HG03354 (cell line): ENCODE results near the gene ROBO1.

ENCODE experiments used
- ATAC-seq: cut with Tn5 transposase; IDR thresholded peaks from one replicate; pipeline ENCODE4 v1.9.1; 2021; ENCODE audit warnings: mild to moderate bottlenecking; ENCODE audit not compliant: unreplicated experiment, poor library complexity, severe bottlenecking

The ROBO1 gene

GRCh38 chr3:78610462-78611125 is 1157.2 kb downstream of the ROBO1 start:
- no peak for ATAC-seq

GRCh38 chr3:78606756-78607155 is 1161.0 kb downstream of the ROBO1 start:
- no peak for ATAC-seq

- no peak for ATAC-seq
Observed at GRCh38 chr3:78605178-78605577, 1162.6 kb downstream of the ROBO1 start.

- no peak for ATAC-seq
Observed at GRCh38 chr3:78604341-78604740, 1163.5 kb downstream of the ROBO1 start.

GRCh38 chr3:78601249-78601648 is 1166.5 kb downstream of the ROBO1 start:
- ATAC-seq: no peak

- ATAC-seq: no peak
Observed at GRCh38 chr3:78589778-78590177, 1178.0 kb downstream of the ROBO1 start.

GRCh38 chr3:78588906-78589621 is 1178.7 kb downstream of the ROBO1 start:
- no peak for ATAC-seq

- ATAC-seq: no peak
Observed at GRCh38 chr3:78580681-78581080, 1187.1 kb downstream of the ROBO1 start.

GRCh38 chr3:78571486-78571885 is 1196.3 kb downstream of the ROBO1 start:
- ATAC-seq: no peak

- no peak for ATAC-seq
Observed at GRCh38 chr3:78570496-78570895, 1197.3 kb downstream of the ROBO1 start.

- no peak for ATAC-seq
Observed at GRCh38 chr3:78569804-78570203, 1198.0 kb downstream of the ROBO1 start.

GRCh38 chr3:78565712-78566111 is 1202.1 kb downstream of the ROBO1 start:
- no peak for ATAC-seq

- ATAC-seq: no peak
Observed at GRCh38 chr3:78562328-78562727, 1205.5 kb downstream of the ROBO1 start.
